HCT116 (cell line): Measurements from ENCODE around the gene ABTB1. TPM values are rescaled to one million over a fixed set of nuclear protein-coding genes. Genes with fewer than 3 reads are reported as not detected.

ENCODE experiments used
- ATAC-seq: fragments of 200-7000 bp; cut with Tn5 transposase; 2 replicates; pipeline ENCODE4 v1.9.1; 2020; ENCODE audit warnings: mild to moderate bottlenecking, moderate library complexity
- BruUV-seq: library from RNA; stranded (reverse); fragments of 400-500 nt; replicated peaks from 2 replicates; lab custom pipeline; 2021; lab: Mats Ljungman, UMichigan
- CTCF ChIA-PET: fragments of 300-600 bp; sonication (Branson Sonifier 250); formaldehyde crosslinking; loops from one replicate; lab custom pipeline; 2021; ENCODE audit warnings: antibody characterized with exemption; lab: Charles Lee
- POLR2A ChIA-PET: fragments of 300-600, 350-600 bp; sonication (Branson Sonifier 250); formaldehyde crosslinking; loops from one replicate; lab custom pipeline; 2021; ENCODE audit warnings: antibody characterized with exemption; lab: Charles Lee
- RAD21 ChIA-PET, 2 experiments: fragments of 300-600 bp; sonication (Branson Sonifier 250); formaldehyde crosslinking; loops; one replicate each; lab custom pipeline; 2023; ENCODE audit warnings: low total read pairs in 2 of 2; ENCODE audit not compliant: uncharacterized antibody in 2 of 2, unreplicated experiment in 2 of 2, low non-redundant PET in 1 of 2; lab: Charles Lee
- DNase-seq: peaks from one replicate; pipeline ENCODE4 v3.0.0-alpha.2; 2010; ENCODE audit warnings: low read depth, low spot score
- H2AFZ ChIP-seq: fragments of 200-600 bp; shearing (Covaris generic), sonication (generic); 2 replicates; pipeline ENCODE4 v1.6.1; 2017; ENCODE audit warnings: low read depth, mixed run types, mixed read lengths, antibody characterized with exemption, low read length; ENCODE audit not compliant: poor library complexity, severe bottlenecking
- H3K27ac ChIP-seq: 2 replicates; pipeline ENCODE4 v1.5.1; 2012; ENCODE audit warnings: low read depth, low read length
- H3K27me3 ChIP-seq: fragments of 200-600 bp; sonication (generic); 2 replicates; pipeline ENCODE4 v1.6.1; 2016; ENCODE audit warnings: mixed run types, low read length, mixed read lengths; ENCODE audit not compliant: insufficient read depth
- H3K36me3 ChIP-seq, 2 experiments: fragments of 200-500 bp in 1 of 2; fragments of 200-600 bp in 1 of 2; sonication (Bioruptor generic) in 1 of 2; sonication (generic) in 1 of 2; 2 replicates each; pipeline versions ENCODE4 v1.5.1 to v1.6.1; 2014 to 2016; ENCODE audit warnings: low read length in 2 of 2, inconsistent platforms in 1 of 2, mixed read lengths in 1 of 2, mixed run types in 1 of 2; ENCODE audit not compliant: insufficient read depth in 2 of 2, control insufficient read depth in 1 of 2
- H3K4me1 ChIP-seq, 2 experiments: fragments of 200-600 bp in 1 of 2; sonication (generic) in 1 of 2; 2 replicates each; pipeline versions ENCODE4 v1.5.1 to v1.6.1; 2012 to 2017; ENCODE audit warnings: low read length in 2 of 2, inconsistent platforms in 1 of 2, mild to moderate bottlenecking in 1 of 2, mixed read lengths in 1 of 2, mixed run types in 1 of 2, moderate library complexity in 1 of 2; ENCODE audit not compliant: insufficient read depth in 2 of 2, control insufficient read depth in 1 of 2
- H3K4me2 ChIP-seq: fragments of 200-600 bp; sonication (generic); 2 replicates; pipeline ENCODE4 v1.6.1; 2017; ENCODE audit warnings: mixed run types, low read length, mixed read lengths
- H3K4me3 ChIP-seq, 2 experiments: fragments of 200-600 bp in 1 of 2; sonication (generic) in 1 of 2; replicated peaks in 1 of 2; 2 replicates each; pipeline ENCODE4 v1.5.1; 2011 to 2016; ENCODE audit warnings: low read length in 2 of 2, control low read depth in 1 of 2, low read depth in 1 of 2, mild to moderate bottlenecking in 1 of 2, mixed read lengths in 1 of 2, mixed run types in 1 of 2
- H3K79me2 ChIP-seq: fragments of 200-600 bp; sonication (generic); 2 replicates; pipeline ENCODE4 v1.6.1; 2017; ENCODE audit warnings: mild to moderate bottlenecking, mixed run types, low read length, moderate library complexity, mixed read lengths; ENCODE audit not compliant: insufficient read depth
- H3K9ac ChIP-seq: fragments of 200-600 bp; sonication (generic); 2 replicates; pipeline ENCODE4 v1.6.1; 2016; ENCODE audit warnings: low read length, mixed read lengths
- H3K9me2 ChIP-seq: fragments of 200-600 bp; sonication (generic), shearing (Covaris generic); 2 replicates; pipeline ENCODE4 v1.6.1; 2017; ENCODE audit warnings: mixed run types, mild to moderate bottlenecking, moderate library complexity; ENCODE audit not compliant: insufficient read depth
- H3K9me3 ChIP-seq, 2 experiments: fragments of 200-500 bp in 1 of 2; fragments of 200-600 bp in 1 of 2; sonication (Bioruptor generic) in 1 of 2; sonication (generic) in 1 of 2; 2 replicates each; pipeline ENCODE4 v1.6.1; 2014 to 2017; ENCODE audit warnings: low read length in 2 of 2, mixed read lengths in 2 of 2, inconsistent platforms in 1 of 2, low read depth in 1 of 2, mild to moderate bottlenecking in 1 of 2, mixed run types in 1 of 2, moderate library complexity in 1 of 2; ENCODE audit not compliant: control insufficient read depth in 1 of 2, insufficient read depth in 1 of 2
- H4K20me1 ChIP-seq: fragments of 200-600 bp; sonication (generic), shearing (Covaris generic); 2 replicates; pipeline ENCODE4 v1.6.1; 2017; ENCODE audit warnings: mixed run types, mild to moderate bottlenecking, moderate library complexity; ENCODE audit not compliant: insufficient read depth
- FOSL1 ChIP-seq: IDR thresholded peaks from 2 replicates; pipeline ENCODE4 v1.6.1; 2012; ENCODE audit warnings: low read depth
- SRF ChIP-seq: IDR thresholded peaks from 2 replicates; pipeline ENCODE4 v1.6.1; 2012; ENCODE audit warnings: low read depth
- intact Hi-C: fragments of 100-400 bp; cut with micrococcal nuclease; formaldehyde crosslinking; loops from 2 replicates; pipeline ENCODE4 v1.10.0; 2022
- total RNA-seq: library from RNA; stranded (reverse); gene quantifications from one replicate; pipeline ENCODE4 v1.2.1, GENCODE V29; 2021; ENCODE audit not compliant: unreplicated experiment
- TF ChIP-seq, protein P1 (sequence below): IDR thresholded peaks from 2 replicates; pipeline ENCODE4 v1.6.1; 2012

Gene ABTB1
- total RNA-seq, 1 experiment from 2014 or later, result 19.4 TPM

DNA sequence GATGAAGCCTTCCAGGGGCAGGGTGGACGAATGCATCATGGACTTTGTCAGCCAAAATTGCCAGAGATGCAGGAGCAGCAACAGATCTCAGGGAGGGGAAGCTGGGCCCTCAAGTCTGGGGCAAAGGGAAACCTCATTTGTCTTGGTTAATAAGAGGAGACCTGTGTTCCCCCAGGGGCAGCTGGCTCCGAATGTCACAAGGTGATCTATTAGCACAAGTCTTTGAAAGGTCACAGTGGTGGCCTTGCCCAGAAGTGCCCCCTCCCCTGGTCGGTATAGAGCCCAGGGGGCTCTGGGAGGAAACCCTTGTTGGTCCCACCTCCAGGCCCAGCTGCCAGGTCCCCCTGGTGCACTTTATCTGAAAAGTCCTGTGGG is 46.2 kb downstream of the ABTB1 start:
- Histone ChIP-seq H3K4me3 (no peak overlapping the region), H3K36me3 (no peaks in the 10 kb centered on the region), H3K9me2 (no peaks in the 10 kb centered on the region), H3K27ac (no peak overlapping the region), H3K4me2 (no peak overlapping the region), H3K9ac (no peak overlapping the region), H4K20me1 (no peaks in the 10 kb centered on the region), H3K27me3 (no peaks in the 10 kb centered on the region), H3K9me3 (no peaks in the 10 kb centered on the region)
- no TSS peak for BruUV-seq
- ATAC-seq, result no peak
- intact Hi-C loops, result no loop called here
- ChIA-PET POLR2A (no interaction called here), CTCF (no interaction called here), RAD21 (no interaction called here)
- DNase-seq, result no peak
- TF ChIP-seq, protein P1, sequence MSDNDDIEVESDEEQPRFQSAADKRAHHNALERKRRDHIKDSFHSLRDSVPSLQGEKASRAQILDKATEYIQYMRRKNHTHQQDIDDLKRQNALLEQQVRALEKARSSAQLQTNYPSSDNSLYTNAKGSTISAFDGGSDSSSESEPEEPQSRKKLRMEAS, result no peak
- TF ChIP-seq SRF, result no peak
- TF ChIP-seq, all 23 proteins: peak for 0
- Histone ChIP-seq H3K79me2 (no peaks in the 10 kb centered on the region), H2AFZ (no peak overlapping the region), H3K4me1 (no peaks in the 10 kb centered on the region)

DNA sequence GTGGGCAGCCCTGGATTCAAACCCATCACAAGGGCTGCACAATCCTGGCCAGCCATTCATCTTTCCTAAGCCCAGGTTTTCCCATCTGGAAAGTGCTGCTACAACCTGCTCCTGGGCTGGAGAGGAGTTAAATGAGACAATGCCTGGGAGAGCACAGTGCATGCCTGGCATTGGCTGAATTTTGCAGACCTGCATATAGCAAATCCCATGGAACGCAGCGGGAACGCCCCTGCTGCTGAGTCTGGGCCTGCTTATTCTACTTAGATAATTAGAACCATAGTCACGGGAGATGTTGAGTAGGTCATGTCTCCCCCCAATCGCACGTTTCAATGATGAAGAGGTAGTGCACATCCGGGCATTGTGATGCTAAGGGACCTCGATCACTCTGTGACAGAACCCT is 46.6 kb downstream of the ABTB1 start:
- H3K79me2 ChIP-seq, result no peaks in the 10 kb centered on the region
- H3K36me3 ChIP-seq, result no peaks in the 10 kb centered on the region
- POLR2A ChIA-PET, result no interaction called here
- H2AFZ ChIP-seq, result no peak overlapping the region
- H4K20me1 ChIP-seq, result no peaks in the 10 kb centered on the region
- no peak for ATAC-seq
- no peak overlapping the region for H3K9ac ChIP-seq
- H3K9me2 ChIP-seq, result no peaks in the 10 kb centered on the region
- no peak for DNase-seq
- no TSS peak for BruUV-seq
- no peaks in the 10 kb centered on the region for H3K4me1 ChIP-seq
- H3K27ac ChIP-seq, result no peak overlapping the region
- no peaks in the 10 kb centered on the region for H3K9me3 ChIP-seq
- CTCF ChIA-PET, result no interaction called here
- H3K4me2 ChIP-seq, result no peak overlapping the region
- intact Hi-C loops, result no loop called here
- no peak overlapping the region for H3K4me3 ChIP-seq
- RAD21 ChIA-PET, result no interaction called here
- no peaks in the 10 kb centered on the region for H3K27me3 ChIP-seq
- no peak for TF ChIP-seq FOSL1
